B cell (primary cell): ENCODE data around the gene WDR5B. TPM values are rescaled to one million over a fixed set of nuclear protein-coding genes. Genes with fewer than 3 reads are reported as not detected.

ENCODE experiments used
- ATAC-seq: fragments of 200-7000 bp; cut with Tn5 transposase; one replicate; pipeline ENCODE4 v1.10.0; 2021; ENCODE audit warnings: low read depth, mild to moderate bottlenecking, moderate number of reproducible peaks, moderate library complexity
- CTCF ChIA-PET: fragments of 350-600 bp; sonication (Branson Sonifier 250); formaldehyde crosslinking; loops from one replicate; lab custom pipeline; 2021; ENCODE audit warnings: antibody characterized with exemption, inconsistent platforms; lab: Charles Lee
- POLR2A ChIA-PET: fragments of 350-600 bp; sonication (Branson Sonifier 250); formaldehyde crosslinking; loops from one replicate; lab custom pipeline; 2021; ENCODE audit warnings: antibody characterized with exemption; lab: Charles Lee
- DNase-seq: peaks from one replicate; pipeline ENCODE4 v3.0.0; 2013
- H2AFZ ChIP-seq: 2 replicates; pipeline ENCODE4 v1.6.1; 2012; ENCODE audit warnings: mild to moderate bottlenecking, low read depth, low read length; ENCODE audit not compliant: insufficient read depth, poor library complexity, severe bottlenecking
- H3K27ac ChIP-seq, 2 donors: 1 replicate in 1 of 2; 2 replicates in 1 of 2; pipeline ENCODE4 v1.5.1; 2012 to 2013; ENCODE audit warnings: low read length in 2 of 2, mild to moderate bottlenecking in 2 of 2, moderate library complexity in 1 of 2
- H3K27me3 ChIP-seq, 4 experiments: fragments of 200-600 bp in 1 of 4; sonication (generic) in 1 of 4; replicated peaks in 1 of 4; 1 replicate in 2 of 4; 2 replicates in 2 of 4; pipeline versions ENCODE4 v1.6.1 to v1.7.0; 2013 to 2016; ENCODE audit warnings: low read length in 3 of 4, mild to moderate bottlenecking in 2 of 4, mixed read lengths in 1 of 4, moderate library complexity in 1 of 4; ENCODE audit not compliant: insufficient read depth in 4 of 4, control insufficient read depth in 3 of 4; ENCODE audit errors: control extremely low read depth in 1 of 4
- H3K36me3 ChIP-seq, 2 experiments: replicated peaks in 1 of 2; 1 replicate in 1 of 2; 2 replicates in 1 of 2; pipeline versions ENCODE4 v1.6.1 to v1.7.1; 2013; ENCODE audit warnings: low read length in 1 of 2; ENCODE audit not compliant: insufficient read depth in 2 of 2, control insufficient read depth in 1 of 2; ENCODE audit errors: control extremely low read depth in 1 of 2, extremely low read depth in 1 of 2
- H3K4me1 ChIP-seq, 2 donors: fragments of 200-600 bp in 1 of 2; sonication (generic) in 1 of 2; 1 replicate in 1 of 2; 2 replicates in 1 of 2; pipeline versions ENCODE4 v1.5.1 to v1.6.1; 2013 to 2017; ENCODE audit warnings: low read length in 2 of 2; ENCODE audit not compliant: control insufficient read depth in 2 of 2, insufficient read depth in 2 of 2
- H3K4me2 ChIP-seq: replicated peaks from 2 replicates; pipeline ENCODE3; 2012; ENCODE audit warnings: mild to moderate bottlenecking, low read depth, low read length; ENCODE audit not compliant: poor library complexity, severe bottlenecking
- H3K4me3 ChIP-seq, 5 experiments: fragments of 200-600 bp in 1 of 5; sonication (generic) in 1 of 5; 1 replicate in 3 of 5; 2 replicates in 2 of 5; pipeline versions ENCODE4 v1.5.1 to v1.7.0; 2011 to 2016; ENCODE audit warnings: low read length in 4 of 5, mild to moderate bottlenecking in 4 of 5, low read depth in 2 of 5, control low read depth in 1 of 5, moderate library complexity in 1 of 5; ENCODE audit not compliant: insufficient read depth in 1 of 5; ENCODE audit errors: control extremely low read depth in 1 of 5, extremely low read depth in 1 of 5
- H3K79me2 ChIP-seq: fragments of 200-600 bp; sonication (generic); one replicate; pipeline ENCODE4 v1.6.0; 2016; ENCODE audit warnings: low read length; ENCODE audit not compliant: control insufficient read depth, insufficient read depth
- H3K9ac ChIP-seq: fragments of 200-600 bp; sonication (generic); 2 replicates; pipeline ENCODE4 v1.6.1; 2017; ENCODE audit warnings: mild to moderate bottlenecking, low read length, moderate library complexity
- H3K9me3 ChIP-seq, 3 donors: one replicate each; pipeline versions ENCODE4 v1.6.1 to v1.7.1; 2013; ENCODE audit warnings: low read length in 2 of 3; ENCODE audit not compliant: control insufficient read depth in 2 of 3, insufficient read depth in 1 of 3; ENCODE audit errors: control extremely low read depth in 1 of 3
- H4K20me1 ChIP-seq: 2 replicates; pipeline ENCODE4 v1.6.0; 2012; ENCODE audit warnings: mild to moderate bottlenecking, low read length; ENCODE audit not compliant: insufficient read depth, control insufficient read depth, poor library complexity, severe bottlenecking
- H3K27ac Mint-ChIP-seq: one replicate; pipeline ENCODE4 v1.8.0; 2021; ENCODE audit warnings: mixed read lengths
- H3K27me3 Mint-ChIP-seq: one replicate; pipeline ENCODE4 v1.8.0; 2021; ENCODE audit warnings: mixed read lengths
- H3K4me1 Mint-ChIP-seq: one replicate; pipeline ENCODE4 v1.8.0; 2021; ENCODE audit warnings: mixed read lengths
- H3K4me3 Mint-ChIP-seq: one replicate; pipeline ENCODE4 v1.8.0; 2021; ENCODE audit warnings: mixed read lengths
- H3K9me3 Mint-ChIP-seq: one replicate; pipeline ENCODE4 v1.8.0; 2022; ENCODE audit warnings: mixed read lengths; ENCODE audit not compliant: insufficient read depth
- EZH2 ChIP-seq: IDR thresholded peaks from 2 replicates; pipeline ENCODE4 v1.6.1; 2012; ENCODE audit warnings: borderline replicate concordance, low read depth, mild to moderate bottlenecking, moderate library complexity, low read length; ENCODE audit not compliant: insufficient read depth, poor library complexity, severe bottlenecking
- WGBS: methylation state at CpG from one replicate; pipeline ENCODE4 v1.1.5; 2013; ENCODE audit warnings: missing lambda C conversion rate; ENCODE audit not compliant: insufficient coverage; 5-methylcytosine and 5-hydroxymethylcytosine counted together
- intact Hi-C: fragments of 100-400 bp; cut with micrococcal nuclease; formaldehyde crosslinking; loops from one replicate; pipeline ENCODE4 v1.10.0; 2022
- polyA plus RNA-seq: library from polyadenylated mRNA; depleted of rRNA; stranded (reverse); fragments of >200 nt; gene quantifications from 2 replicates; pipeline ENCODE4 v1.2.3, GENCODE V29; 2012
- total RNA-seq, 2 donors: library from RNA; stranded (reverse); fragments of 120-200 nt in 1 of 2; gene quantifications; 1 replicate in 1 of 2; 2 replicates in 1 of 2; pipeline versions ENCODE4 v1.2.3 to v1.2.4, GENCODE V29; 2013 to 2022
- TF ChIP-seq, protein P1 (sequence below): fragments of 200-600 bp; IDR thresholded peaks from one replicate; pipeline ENCODE4 v1.8.0; 2022; ENCODE audit warnings: antibody characterized with exemption, mild to moderate bottlenecking

The WDR5B gene
- total and polyA plus RNA-seq, 2 donors (not counting 1 experiment from before 2014, with no cell fraction given): 3.5 to 11.6 TPM

DNA sequence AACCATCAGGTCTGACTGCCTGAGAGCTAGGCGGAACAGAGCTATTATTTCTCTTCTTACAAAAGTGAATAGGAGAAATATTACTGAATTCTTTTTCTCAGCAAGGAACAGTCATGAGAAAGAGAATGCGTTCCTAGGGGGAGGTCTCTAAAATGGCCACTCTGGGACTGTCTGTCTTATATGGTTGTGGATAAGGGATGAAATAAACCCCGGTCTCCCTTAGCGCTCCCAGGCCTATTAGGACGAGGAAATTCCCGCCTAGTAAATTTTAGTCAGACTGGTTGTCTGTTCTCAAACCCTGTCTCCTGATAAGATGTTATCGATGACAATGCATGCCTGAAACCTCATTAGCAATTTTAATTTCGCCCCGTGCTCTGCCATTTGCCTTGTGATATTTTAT is 20.1 kb upstream of the WDR5B start:
- no peak overlapping the region for H3K4me2 ChIP-seq
- no peaks in the 10 kb centered on the region for H3K4me1 ChIP-seq
- WGBS: 89% methylated on average over 5 of the region's 9 CpGs
- H3K4me3 ChIP-seq: no peak overlapping the region
- DNase-seq (no peak), ATAC-seq (no peak)
- CTCF ChIA-PET: no interaction called here
- H3K27ac ChIP-seq: no peak overlapping the region
- Mint-ChIP-seq H3K4me1 (no peaks in the 10 kb centered on the region), H3K9me3 (peaks cover 3% of the 10 kb centered on the region), H3K27ac (no peak overlapping the region), H3K4me3 (no peak overlapping the region), H3K27me3 (no peaks in the 10 kb centered on the region)
- TF ChIP-seq, protein P1, sequence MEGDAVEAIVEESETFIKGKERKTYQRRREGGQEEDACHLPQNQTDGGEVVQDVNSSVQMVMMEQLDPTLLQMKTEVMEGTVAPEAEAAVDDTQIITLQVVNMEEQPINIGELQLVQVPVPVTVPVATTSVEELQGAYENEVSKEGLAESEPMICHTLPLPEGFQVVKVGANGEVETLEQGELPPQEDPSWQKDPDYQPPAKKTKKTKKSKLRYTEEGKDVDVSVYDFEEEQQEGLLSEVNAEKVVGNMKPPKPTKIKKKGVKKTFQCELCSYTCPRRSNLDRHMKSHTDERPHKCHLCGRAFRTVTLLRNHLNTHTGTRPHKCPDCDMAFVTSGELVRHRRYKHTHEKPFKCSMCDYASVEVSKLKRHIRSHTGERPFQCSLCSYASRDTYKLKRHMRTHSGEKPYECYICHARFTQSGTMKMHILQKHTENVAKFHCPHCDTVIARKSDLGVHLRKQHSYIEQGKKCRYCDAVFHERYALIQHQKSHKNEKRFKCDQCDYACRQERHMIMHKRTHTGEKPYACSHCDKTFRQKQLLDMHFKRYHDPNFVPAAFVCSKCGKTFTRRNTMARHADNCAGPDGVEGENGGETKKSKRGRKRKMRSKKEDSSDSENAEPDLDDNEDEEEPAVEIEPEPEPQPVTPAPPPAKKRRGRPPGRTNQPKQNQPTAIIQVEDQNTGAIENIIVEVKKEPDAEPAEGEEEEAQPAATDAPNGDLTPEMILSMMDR: no peak
- TF ChIP-seq EZH2: no peak
- H3K36me3 ChIP-seq: peaks cover 21 to 59% of the 10 kb centered on the region in 2 experiments
- no peaks in the 10 kb centered on the region for H3K27me3 ChIP-seq
- POLR2A ChIA-PET: interaction anchor here (0.6 kb wide), 1 partner anchor 103 kb away, joined by 3 read pairs; no protein-coding TSS in a partner anchor
- H3K79me2 ChIP-seq: peaks cover 3% of the 10 kb centered on the region
- peaks cover 6 to 13% (median 12%) of the 10 kb centered on the region in 3 donors for H3K9me3 ChIP-seq
- intact Hi-C loops: no loop called here
- no peaks in the 10 kb centered on the region for H4K20me1 ChIP-seq
- no peak overlapping the region for H2AFZ ChIP-seq
- no peak overlapping the region for H3K9ac ChIP-seq

DNA sequence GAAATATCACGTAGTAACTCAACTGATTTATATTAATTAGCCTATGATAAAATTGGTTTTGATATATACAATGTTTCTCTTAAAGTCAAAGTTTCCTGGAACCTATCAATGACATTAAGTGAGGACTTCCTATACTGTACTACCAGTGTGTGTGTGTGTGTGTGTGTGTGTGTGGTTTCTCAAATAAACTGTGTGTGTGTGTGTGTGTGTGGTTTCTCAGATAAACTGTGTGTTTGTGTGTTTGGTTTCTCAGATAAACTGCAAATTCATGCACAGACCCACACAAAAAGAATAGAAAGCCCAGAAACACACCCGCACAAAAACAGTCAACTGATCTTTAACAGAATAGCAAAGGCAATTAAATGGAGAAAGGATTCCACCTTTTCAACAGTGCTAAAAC is 14.5 kb upstream of the WDR5B start:
- Histone ChIP-seq H3K27ac (no peak overlapping the region), H3K4me2 (no peak overlapping the region), H3K27me3 (no peaks in the 10 kb centered on the region), H3K9ac (no peak overlapping the region), H2AFZ (no peak overlapping the region), H4K20me1 (no peaks in the 10 kb centered on the region), H3K4me3 (no peak overlapping the region), H3K4me1 (no peaks in the 10 kb centered on the region), H3K79me2 (peaks cover 6% of the 10 kb centered on the region), H3K9me3 (peaks cover 3 to 4% (median 4%) of the 10 kb centered on the region in 3 donors), H3K36me3 (peaks cover 26 to 46% of the 10 kb centered on the region in 2 experiments)
- no peak for TF ChIP-seq EZH2
- TF ChIP-seq, protein P1: no peak
- H3K27me3 Mint-ChIP-seq: no peaks in the 10 kb centered on the region
- H3K9me3 Mint-ChIP-seq: no peaks in the 10 kb centered on the region
- DNase-seq (no peak), ATAC-seq (no peak)
- H3K4me3 Mint-ChIP-seq: no peak overlapping the region
- 100% methylated on average over 1 of the region's 2 CpGs for WGBS
- ChIA-PET POLR2A (no interaction called here), CTCF (no interaction called here)
- intact Hi-C loops: no loop called here
- no peak overlapping the region for H3K27ac Mint-ChIP-seq
- H3K4me1 Mint-ChIP-seq: no peaks in the 10 kb centered on the region
